ENCODE measurements around the gene TLE6.

DNA sequence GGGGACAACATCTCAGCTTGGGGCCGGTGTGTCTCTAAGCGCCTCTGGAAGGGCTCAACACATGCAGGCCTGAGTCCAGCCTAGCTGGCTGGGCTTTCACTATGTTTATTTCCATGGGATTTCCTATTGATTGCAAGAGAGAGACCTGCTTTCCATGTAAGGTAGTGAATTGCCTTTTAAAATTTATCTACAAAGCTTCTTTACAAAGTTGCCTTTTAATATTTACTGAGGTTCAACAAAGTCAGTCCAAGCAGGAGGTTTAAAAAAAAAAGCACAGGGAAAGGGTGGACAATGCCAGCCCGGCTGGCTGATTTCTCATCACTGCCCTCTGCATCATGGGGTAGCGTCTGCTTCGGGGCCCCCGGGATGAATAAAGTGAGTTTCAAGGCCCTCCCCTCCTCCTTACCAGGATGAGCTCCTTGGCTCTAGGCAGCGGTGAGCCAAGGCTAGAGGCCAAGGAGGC lies 35.9 kb downstream of the TLE6 start:
- TF ChIP-seq POLR2A (IDR thresholded peaks at IDR 0.05; ENCODE audit: low read length): no peak
- TF ChIP-seq GATA1 (IDR thresholded peaks at IDR 0.05; ENCODE audit: low read depth, low read length): no peak

All from erythroblast (primary cell).